DOHH2 (cell line): Measurements from ENCODE around the gene SNX1.

Experiments
- EZH2phosphoT487 ChIP-seq: fragments of 200-600 bp; sonication (generic); IDR thresholded peaks from 2 replicates; pipeline ENCODE4 v1.6.1; 2017; ENCODE audit warnings: borderline replicate concordance, mild to moderate bottlenecking, antibody characterized with exemption, low read length, moderate library complexity, mixed read lengths
- TF ChIP-seq, protein P1 (sequence below): fragments of 200-600 bp; sonication (generic); IDR thresholded peaks from one replicate; pipeline ENCODE4 v1.5.1; 2014; ENCODE audit warnings: antibody characterized with exemption, mild to moderate bottlenecking, low read depth, low read length; ENCODE audit not compliant: poor library complexity, severe bottlenecking

GRCh38 chr15:64089543-64090280 lies 6.1 kb upstream of the SNX1 start:
- TF ChIP-seq, protein P1, sequence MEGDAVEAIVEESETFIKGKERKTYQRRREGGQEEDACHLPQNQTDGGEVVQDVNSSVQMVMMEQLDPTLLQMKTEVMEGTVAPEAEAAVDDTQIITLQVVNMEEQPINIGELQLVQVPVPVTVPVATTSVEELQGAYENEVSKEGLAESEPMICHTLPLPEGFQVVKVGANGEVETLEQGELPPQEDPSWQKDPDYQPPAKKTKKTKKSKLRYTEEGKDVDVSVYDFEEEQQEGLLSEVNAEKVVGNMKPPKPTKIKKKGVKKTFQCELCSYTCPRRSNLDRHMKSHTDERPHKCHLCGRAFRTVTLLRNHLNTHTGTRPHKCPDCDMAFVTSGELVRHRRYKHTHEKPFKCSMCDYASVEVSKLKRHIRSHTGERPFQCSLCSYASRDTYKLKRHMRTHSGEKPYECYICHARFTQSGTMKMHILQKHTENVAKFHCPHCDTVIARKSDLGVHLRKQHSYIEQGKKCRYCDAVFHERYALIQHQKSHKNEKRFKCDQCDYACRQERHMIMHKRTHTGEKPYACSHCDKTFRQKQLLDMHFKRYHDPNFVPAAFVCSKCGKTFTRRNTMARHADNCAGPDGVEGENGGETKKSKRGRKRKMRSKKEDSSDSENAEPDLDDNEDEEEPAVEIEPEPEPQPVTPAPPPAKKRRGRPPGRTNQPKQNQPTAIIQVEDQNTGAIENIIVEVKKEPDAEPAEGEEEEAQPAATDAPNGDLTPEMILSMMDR: no peak
- no peak for TF ChIP-seq EZH2phosphoT487
